SK-N-SH (cell line): ENCODE measurements around the gene ANKRD37. TPM values are rescaled to one million over a fixed set of nuclear protein-coding genes. Genes with fewer than 3 reads are reported as not detected.

Experiments
- CTCF ChIA-PET: fragments of 300-600, 350-600 bp; formaldehyde crosslinking; extraction: SDS; loops from one replicate; lab custom pipeline; 2021; lab: Yijun Ruan, JAX
- POLR2A ChIA-PET: fragments of 350-600 bp; sonication (Branson Sonifier 250); formaldehyde crosslinking; extraction: SDS; loops from one replicate; lab custom pipeline; 2020; ENCODE audit warnings: antibody characterized with exemption, inconsistent platforms; lab: Yijun Ruan, JAX
- DNase-seq: peaks from one replicate; pipeline ENCODE4 v3.0.0; 2012
- H2AFZ ChIP-seq: fragments of 200-600 bp; sonication (generic); 2 replicates; pipeline ENCODE4 v1.8.1; 2016; ENCODE audit warnings: antibody characterized with exemption, mild to moderate bottlenecking, low read depth
- H3F3A ChIP-seq: fragments of 200-600 bp; sonication (generic); replicated peaks from 2 replicates; pipeline ENCODE3; 2016; ENCODE audit warnings: antibody characterized with exemption, mild to moderate bottlenecking; ENCODE audit not compliant: insufficient read depth
- H3K27ac ChIP-seq, 2 experiments: fragments of 200-500 bp in 1 of 2; fragments of 200-600 bp in 1 of 2; sonication (Bioruptor generic) in 1 of 2; sonication (generic), shearing (Covaris generic) in 1 of 2; 2 replicates each; pipeline versions ENCODE4 v1.5.1 to v1.6.1; 2014 to 2016; ENCODE audit warnings: low read depth in 2 of 2, inconsistent platforms in 1 of 2, low read length in 1 of 2, mild to moderate bottlenecking in 1 of 2, mixed read lengths in 1 of 2
- H3K27me3 ChIP-seq: fragments of 200-600 bp; sonication (generic), shearing (Covaris generic); 2 replicates; pipeline ENCODE4 v1.6.1; 2016; ENCODE audit warnings: mixed run types; ENCODE audit not compliant: insufficient read depth
- H3K36me3 ChIP-seq, 2 experiments: fragments of 200-500 bp in 1 of 2; fragments of 200-600 bp in 1 of 2; sonication (Bioruptor generic) in 1 of 2; sonication (generic) in 1 of 2; replicated peaks in 1 of 2; 2 replicates each; pipeline versions ENCODE3 to v1.5.1; 2014 to 2016; ENCODE audit warnings: low read length in 1 of 2, mild to moderate bottlenecking in 1 of 2; ENCODE audit not compliant: insufficient read depth in 2 of 2, control insufficient read depth in 1 of 2
- H3K4me1 ChIP-seq, 2 experiments: fragments of 200-500 bp in 1 of 2; fragments of 200-600 bp in 1 of 2; sonication (Bioruptor generic) in 1 of 2; sonication (generic), shearing (Covaris generic) in 1 of 2; 2 replicates each; pipeline versions ENCODE4 v1.5.1 to v1.6.1; 2014 to 2016; ENCODE audit warnings: low read depth in 1 of 2, low read length in 1 of 2, mixed run types in 1 of 2; ENCODE audit not compliant: insufficient read depth in 2 of 2, control insufficient read depth in 1 of 2
- H3K4me2 ChIP-seq: fragments of 200-600 bp; sonication (generic), shearing (Covaris generic); 2 replicates; pipeline ENCODE4 v1.6.1; 2017; ENCODE audit warnings: mixed run types
- H3K4me3 ChIP-seq, 2 experiments: fragments of 200-500 bp in 1 of 2; fragments of 200-600 bp in 1 of 2; sonication (Bioruptor generic) in 1 of 2; sonication (generic), shearing (Covaris generic) in 1 of 2; 2 replicates each; pipeline versions ENCODE4 v1.5.1 to v1.8.1; 2014 to 2016; ENCODE audit warnings: low read depth in 2 of 2, inconsistent platforms in 1 of 2, low read length in 1 of 2, mild to moderate bottlenecking in 1 of 2, mixed read lengths in 1 of 2, moderate library complexity in 1 of 2
- H3K79me2 ChIP-seq: fragments of 200-600 bp; sonication (generic); 2 replicates; pipeline ENCODE4 v1.8.1; 2017; ENCODE audit warnings: mild to moderate bottlenecking; ENCODE audit not compliant: insufficient read depth
- H3K9ac ChIP-seq: fragments of 200-600 bp; sonication (generic); 2 replicates; pipeline ENCODE4 v1.6.1; 2017; ENCODE audit warnings: mixed run types
- H3K9me2 ChIP-seq: fragments of 200-600 bp; sonication (generic); 2 replicates; pipeline ENCODE4 v1.6.1; 2017; ENCODE audit warnings: mixed run types
- H3K9me3 ChIP-seq: fragments of 200-600 bp; sonication (generic); 2 replicates; pipeline ENCODE4 v1.6.1; 2017; ENCODE audit warnings: mixed run types, mild to moderate bottlenecking, moderate library complexity
- H4K20me1 ChIP-seq: fragments of 200-600 bp; sonication (generic); 2 replicates; pipeline ENCODE4 v1.6.1; 2017; ENCODE audit warnings: mild to moderate bottlenecking, mixed run types; ENCODE audit not compliant: insufficient read depth
- ELF1 ChIP-seq: IDR thresholded peaks from 2 replicates; pipeline ENCODE4 v1.4.0; 2012
- EP300 ChIP-seq, 2 experiments: IDR thresholded peaks; 2 replicates each; pipeline versions ENCODE4 v1.4.0 to v1.6.1; 2012; ENCODE audit warnings: borderline replicate concordance in 1 of 2, low read depth in 1 of 2, low read length in 1 of 2
- EZH2phosphoT487 ChIP-seq: fragments of 200-600 bp; sonication (generic); IDR thresholded peaks from 2 replicates; pipeline ENCODE4 v1.6.1; 2017; ENCODE audit warnings: low read depth, mixed run types, mild to moderate bottlenecking, antibody characterized with exemption, moderate library complexity, borderline replicate concordance
- FOXM1 ChIP-seq: IDR thresholded peaks from 2 replicates; pipeline ENCODE4 v1.4.0; 2012; ENCODE audit warnings: low read depth, mild to moderate bottlenecking
- GATA2 ChIP-seq: sonication (generic); formaldehyde crosslinking; IDR thresholded peaks from 2 replicates; pipeline ENCODE4 v1.5.0; 2020; ENCODE audit warnings: mild to moderate bottlenecking, missing genetic modification reagents
- JUND ChIP-seq: IDR thresholded peaks from 2 replicates; pipeline ENCODE4 v1.4.0; 2012
- MEF2A ChIP-seq: IDR thresholded peaks from 2 replicates; pipeline ENCODE4 v1.4.0; 2012; ENCODE audit warnings: low read depth, borderline replicate concordance
- PBX3 ChIP-seq: IDR thresholded peaks from 2 replicates; pipeline ENCODE4; 2012
- POLR2AphosphoS5 ChIP-seq: IDR thresholded peaks from 2 replicates; pipeline ENCODE4 v1.6.1; 2012; ENCODE audit warnings: low read depth, low read length
- RXRA ChIP-seq: IDR thresholded peaks from 2 replicates; pipeline ENCODE4 v1.4.0; 2012; ENCODE audit warnings: low read depth, mild to moderate bottlenecking, borderline replicate concordance
- SIN3A ChIP-seq: IDR thresholded peaks from 2 replicates; pipeline ENCODE4 v1.6.1; 2012; ENCODE audit warnings: low read depth, mild to moderate bottlenecking, low read length, moderate library complexity, borderline replicate concordance
- TAF1 ChIP-seq: IDR thresholded peaks from 2 replicates; pipeline ENCODE4 v1.6.1; 2012; ENCODE audit warnings: low read depth, mild to moderate bottlenecking, low read length, moderate library complexity, borderline replicate concordance
- TCF12 ChIP-seq: IDR thresholded peaks from 2 replicates; pipeline ENCODE4 v1.4.0; 2012
- USF1 ChIP-seq: IDR thresholded peaks from 2 replicates; pipeline ENCODE4 v1.4.0; 2012; ENCODE audit warnings: low read depth, borderline replicate concordance
- YY1 ChIP-seq: IDR thresholded peaks from 2 replicates; pipeline ENCODE4 v1.4.0; 2012; ENCODE audit warnings: low read depth, mild to moderate bottlenecking
- WGBS: methylation state at CpG from one replicate; pipeline ENCODE4 v1.1.6; 2017; ENCODE audit warnings: low lambda C conversion rate; 5-methylcytosine and 5-hydroxymethylcytosine counted together
- polyA plus RNA-seq, 3 experiments: library from polyadenylated mRNA; depleted of rRNA; stranded (reverse); fragments of >200 nt; gene quantifications; 2 replicates each; pipeline ENCODE4 v1.2.3, GENCODE V29; 2012
- TF ChIP-seq, protein P1 (sequence below): IDR thresholded peaks from 2 replicates; pipeline ENCODE4 v1.4.0; 2012; ENCODE audit warnings: low read depth
- TF ChIP-seq, protein P2 (sequence below): fragments of 150-350 bp; IDR thresholded peaks from 2 replicates; pipeline ENCODE4 v1.6.1; 2016; ENCODE audit warnings: mild to moderate bottlenecking, low read depth, low read length
- TF ChIP-seq, protein P3 (sequence below): fragments of 200-600 bp; sonication (generic); IDR thresholded peaks from 2 replicates; pipeline ENCODE4 v1.6.1; 2017; ENCODE audit warnings: antibody characterized with exemption, mild to moderate bottlenecking, moderate library complexity
- TF ChIP-seq, protein P4 (sequence below): fragments of 150-350 bp; IDR thresholded peaks from 2 replicates; pipeline ENCODE4 v1.6.1; 2017; ENCODE audit warnings: antibody characterized with exemption, low read length, low read depth, borderline replicate concordance

The ANKRD37 gene
- polyA plus RNA-seq, 1 of the 3 experiments (the other 2 are of a cell fraction) = 10.1 TPM

DNA sequence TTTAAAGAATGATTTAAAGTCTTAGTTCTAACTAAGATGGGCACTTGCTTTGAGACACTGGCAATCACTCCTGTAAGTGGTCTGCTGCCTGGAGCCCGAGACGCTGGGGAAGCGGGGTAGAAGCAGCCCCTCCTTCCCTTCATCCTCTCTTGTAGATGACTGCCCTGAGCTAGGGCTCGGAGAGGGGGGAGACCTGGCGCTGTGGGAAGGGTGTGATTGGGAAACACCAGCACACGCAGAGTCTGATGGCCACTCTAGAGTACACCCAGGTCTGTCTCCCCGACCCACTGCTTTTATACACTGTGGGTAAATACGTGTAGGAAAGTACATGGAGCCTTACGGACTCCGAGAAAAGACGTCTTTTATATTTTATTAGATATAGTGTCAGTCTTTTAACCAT lies 24.9 kb upstream of the ANKRD37 start (continued):
- TF ChIP-seq PBX3 (no peak), EZH2phosphoT487 (no peak), TCF12 (no peak), EP300 (IDR thresholded peaks at IDR 0.05; ENCODE audit: borderline replicate concordance in 1 of 2, low read depth in 1 of 2, low read length in 1 of 2) (no peak)
- TF ChIP-seq, protein P1, sequence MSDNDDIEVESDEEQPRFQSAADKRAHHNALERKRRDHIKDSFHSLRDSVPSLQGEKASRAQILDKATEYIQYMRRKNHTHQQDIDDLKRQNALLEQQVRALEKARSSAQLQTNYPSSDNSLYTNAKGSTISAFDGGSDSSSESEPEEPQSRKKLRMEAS = no peak

DNA sequence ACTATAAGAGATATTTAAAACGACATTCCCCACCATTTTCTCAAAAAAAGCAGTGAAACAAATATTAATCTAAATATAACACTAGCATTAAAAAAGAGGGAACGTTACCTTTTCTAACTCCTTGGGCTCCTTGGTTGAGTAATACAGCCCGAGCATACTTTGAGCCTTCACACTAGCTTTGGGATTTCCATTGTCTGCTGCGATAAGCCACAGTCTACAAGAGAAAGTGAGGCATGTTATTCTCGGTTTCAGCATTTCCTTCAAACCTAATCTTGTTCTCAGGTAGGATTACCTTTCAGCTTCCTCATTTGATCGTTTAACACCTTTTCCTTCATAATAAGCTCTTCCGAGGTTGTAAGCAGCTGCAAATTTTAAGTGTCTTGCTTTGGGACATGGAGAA lies 22.6 kb upstream of the ANKRD37 start:
- H3K4me2 ChIP-seq = no peak overlapping the region
- no peaks in the 10 kb centered on the region for H4K20me1 ChIP-seq
- H2AFZ ChIP-seq = no peak overlapping the region
- H3K27ac ChIP-seq = no peak overlapping the region
- H3K4me3 ChIP-seq = no peak overlapping the region
- ChIA-PET CTCF (interaction anchor here (1.2 kb wide), 1 partner anchor 8 kb away, joined by 4 read pairs; no protein-coding TSS in a partner anchor), POLR2A (no interaction called here)
- H3K9ac ChIP-seq = no peak overlapping the region
- no peaks in the 10 kb centered on the region for H3F3A ChIP-seq
- H3K79me2 ChIP-seq = no peaks in the 10 kb centered on the region
- WGBS = 96% methylated on average over 7 of the region's 7 CpGs
- peaks cover 0 to 4% of the 10 kb centered on the region in 2 experiments; a peak in 1 of 4 replicates for H3K4me1 ChIP-seq
- TF ChIP-seq, protein P2, sequence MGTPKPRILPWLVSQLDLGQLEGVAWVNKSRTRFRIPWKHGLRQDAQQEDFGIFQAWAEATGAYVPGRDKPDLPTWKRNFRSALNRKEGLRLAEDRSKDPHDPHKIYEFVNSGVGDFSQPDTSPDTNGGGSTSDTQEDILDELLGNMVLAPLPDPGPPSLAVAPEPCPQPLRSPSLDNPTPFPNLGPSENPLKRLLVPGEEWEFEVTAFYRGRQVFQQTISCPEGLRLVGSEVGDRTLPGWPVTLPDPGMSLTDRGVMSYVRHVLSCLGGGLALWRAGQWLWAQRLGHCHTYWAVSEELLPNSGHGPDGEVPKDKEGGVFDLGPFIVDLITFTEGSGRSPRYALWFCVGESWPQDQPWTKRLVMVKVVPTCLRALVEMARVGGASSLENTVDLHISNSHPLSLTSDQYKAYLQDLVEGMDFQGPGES = no peak
- TF ChIP-seq, protein P3, sequence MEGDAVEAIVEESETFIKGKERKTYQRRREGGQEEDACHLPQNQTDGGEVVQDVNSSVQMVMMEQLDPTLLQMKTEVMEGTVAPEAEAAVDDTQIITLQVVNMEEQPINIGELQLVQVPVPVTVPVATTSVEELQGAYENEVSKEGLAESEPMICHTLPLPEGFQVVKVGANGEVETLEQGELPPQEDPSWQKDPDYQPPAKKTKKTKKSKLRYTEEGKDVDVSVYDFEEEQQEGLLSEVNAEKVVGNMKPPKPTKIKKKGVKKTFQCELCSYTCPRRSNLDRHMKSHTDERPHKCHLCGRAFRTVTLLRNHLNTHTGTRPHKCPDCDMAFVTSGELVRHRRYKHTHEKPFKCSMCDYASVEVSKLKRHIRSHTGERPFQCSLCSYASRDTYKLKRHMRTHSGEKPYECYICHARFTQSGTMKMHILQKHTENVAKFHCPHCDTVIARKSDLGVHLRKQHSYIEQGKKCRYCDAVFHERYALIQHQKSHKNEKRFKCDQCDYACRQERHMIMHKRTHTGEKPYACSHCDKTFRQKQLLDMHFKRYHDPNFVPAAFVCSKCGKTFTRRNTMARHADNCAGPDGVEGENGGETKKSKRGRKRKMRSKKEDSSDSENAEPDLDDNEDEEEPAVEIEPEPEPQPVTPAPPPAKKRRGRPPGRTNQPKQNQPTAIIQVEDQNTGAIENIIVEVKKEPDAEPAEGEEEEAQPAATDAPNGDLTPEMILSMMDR = no peak
- TF ChIP-seq GATA2 (CRISPR knock-in tag) (no peak), EZH2phosphoT487 (no peak), MEF2A (no peak), USF1 (no peak), JUND (no peak), RXRA (no peak), TAF1 (no peak), POLR2AphosphoS5 (no peak), YY1 (no peak), ELF1 (no peak), SIN3A (no peak), FOXM1 (no peak)
- TF ChIP-seq, protein P4, sequence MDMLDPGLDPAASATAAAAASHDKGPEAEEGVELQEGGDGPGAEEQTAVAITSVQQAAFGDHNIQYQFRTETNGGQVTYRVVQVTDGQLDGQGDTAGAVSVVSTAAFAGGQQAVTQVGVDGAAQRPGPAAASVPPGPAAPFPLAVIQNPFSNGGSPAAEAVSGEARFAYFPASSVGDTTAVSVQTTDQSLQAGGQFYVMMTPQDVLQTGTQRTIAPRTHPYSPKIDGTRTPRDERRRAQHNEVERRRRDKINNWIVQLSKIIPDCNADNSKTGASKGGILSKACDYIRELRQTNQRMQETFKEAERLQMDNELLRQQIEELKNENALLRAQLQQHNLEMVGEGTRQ = no peak
- DNase-seq = no peak
- no peaks in the 10 kb centered on the region for H3K27me3 ChIP-seq
- peaks cover 21 to 53% of the 10 kb centered on the region in 2 experiments for H3K36me3 ChIP-seq
- H3K9me2 ChIP-seq = no peaks in the 10 kb centered on the region
- no peaks in the 10 kb centered on the region for H3K9me3 ChIP-seq
